Vagina (tissue), 2 donors: Measurements from ENCODE around the gene HOXB1. TPM values are rescaled to one million over a fixed set of nuclear protein-coding genes. Genes with fewer than 3 reads are reported as not detected.
"Not testable (repeated sequence)": the region's sequence is repeated elsewhere in the genome, so short reads cannot be mapped to it uniquely, and the experiment has no call there.

Experiments
- DNase-seq, 2 donors: peaks; one replicate each; pipeline ENCODE4 v3.0.0-alpha.2; 2017; ENCODE audit errors: extremely low spot score in 2 of 2
- H3K27ac ChIP-seq: fragments of 200-600 bp; sonication (generic); one replicate; pipeline ENCODE4 v1.5.1; 2019
- H3K27me3 ChIP-seq: fragments of 200-600 bp; sonication (generic); one replicate; pipeline ENCODE4 v1.5.1; 2019
- H3K36me3 ChIP-seq, 2 donors: fragments of 200-600 bp; sonication (generic); one replicate each; pipeline ENCODE4 v1.5.1; 2017 to 2019
- H3K4me1 ChIP-seq: fragments of 200-600 bp; sonication (generic); one replicate; pipeline ENCODE4 v1.5.1; 2019
- H3K4me3 ChIP-seq, 2 donors: fragments of 200-600 bp; sonication (generic); 1 replicate in 1 of 2; 2 replicates in 1 of 2; pipeline ENCODE4 v1.5.1; 2016 to 2019
- H3K9me3 ChIP-seq: fragments of 200-600 bp; sonication (generic); one replicate; pipeline ENCODE4 v1.5.1; 2019
- POLR2A ChIP-seq, 2 donors: fragments of 450-650 bp; IDR thresholded peaks; one replicate each; pipeline ENCODE4 v1.6.1; 2017; ENCODE audit warnings: antibody characterized with exemption in 2 of 2, mild to moderate bottlenecking in 2 of 2, moderate library complexity in 2 of 2
- POLR2AphosphoS5 ChIP-seq, 2 donors: sonication (generic); formaldehyde crosslinking; IDR thresholded peaks; one replicate each; pipeline ENCODE4 v1.9.0; 2017; ENCODE audit warnings: antibody characterized with exemption in 2 of 2, mild to moderate bottlenecking in 2 of 2, low read depth in 1 of 2; ENCODE audit not compliant: insufficient read depth in 1 of 2
- intact Hi-C: fragments of 100-400 bp; cut with DNase I; formaldehyde crosslinking; loops from one replicate; pipeline ENCODE4 v1.15.1; 2023
- microRNA counts, 2 donors: library from miRNA; unstranded; fragments of <30 nt; microRNA quantifications; one replicate each; lab custom pipeline; 2016 to 2017
- small RNA-seq: library from RNA; depleted of rRNA; stranded (forward); fragments of <200 nt; gene quantifications from one replicate; pipeline ENCODE3, GENCODE V24; 2016
- total RNA-seq: library from RNA; depleted of rRNA; stranded (reverse); fragments of >200 nt; gene quantifications from one replicate; pipeline ENCODE4 v1.2.3, GENCODE V29; 2016
- TF ChIP-seq, protein P1 (sequence below), 3 experiments: fragments of 450-650 bp in 2 of 3; fragments of 200-600 bp in 1 of 3; sonication (generic) in 1 of 3; IDR thresholded peaks; one replicate each; pipeline ENCODE4 v1.5.1; 2017 to 2019; ENCODE audit warnings: antibody characterized with exemption in 3 of 3, mild to moderate bottlenecking in 2 of 3, moderate library complexity in 2 of 3

Gene HOXB1
- total RNA-seq, 1 donor from 2014 or later, result not detected

DNA sequence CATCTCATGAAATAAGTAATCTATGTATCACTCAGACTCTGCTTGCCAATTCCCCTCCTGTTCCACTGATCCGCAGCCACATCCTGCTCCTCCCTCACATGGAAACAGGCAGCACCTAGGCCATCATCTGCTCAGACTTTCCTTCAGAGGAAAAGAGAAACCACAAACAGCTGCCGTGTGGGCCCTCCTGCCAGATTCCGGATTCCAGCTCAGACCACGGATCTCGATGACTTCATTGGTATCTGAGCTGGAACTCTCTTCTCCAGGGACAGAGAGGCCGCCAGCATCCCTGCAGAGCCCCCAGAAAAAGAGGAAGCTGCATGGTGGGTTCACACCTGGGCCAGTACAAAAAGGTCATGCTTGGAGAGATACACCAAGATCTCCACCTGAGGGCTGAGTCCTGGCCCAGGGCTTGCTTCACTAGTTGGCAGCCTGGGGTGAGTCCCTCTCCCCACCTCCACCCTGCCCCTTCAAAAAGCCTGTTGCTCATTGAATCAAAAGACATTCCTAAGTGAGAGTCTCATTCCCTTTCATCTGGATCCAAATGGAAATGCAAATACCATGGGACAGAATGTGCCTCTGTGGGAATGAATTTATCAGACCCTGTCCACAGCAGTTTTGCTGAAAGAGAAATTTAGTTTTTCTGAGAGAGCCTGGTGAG lies 47.2 kb downstream of the HOXB1 start:
- Histone ChIP-seq H3K27ac (no peak overlapping the region), H3K36me3 (no peaks in the 10 kb centered on the region), H3K27me3 (no peaks in the 10 kb centered on the region), H3K4me1 (no peaks in the 10 kb centered on the region), H3K9me3 (no peaks in the 10 kb centered on the region), H3K4me3 (no peak overlapping the region)
- no peak for DNase-seq
- TF ChIP-seq POLR2AphosphoS5 (IDR thresholded peaks at IDR 0.05; ENCODE audit: insufficient read depth in 1 of 2, low read depth in 1 of 2) (no peak), POLR2A (IDR thresholded peaks at IDR 0.05) (no peak)
- TF ChIP-seq, protein P1, sequence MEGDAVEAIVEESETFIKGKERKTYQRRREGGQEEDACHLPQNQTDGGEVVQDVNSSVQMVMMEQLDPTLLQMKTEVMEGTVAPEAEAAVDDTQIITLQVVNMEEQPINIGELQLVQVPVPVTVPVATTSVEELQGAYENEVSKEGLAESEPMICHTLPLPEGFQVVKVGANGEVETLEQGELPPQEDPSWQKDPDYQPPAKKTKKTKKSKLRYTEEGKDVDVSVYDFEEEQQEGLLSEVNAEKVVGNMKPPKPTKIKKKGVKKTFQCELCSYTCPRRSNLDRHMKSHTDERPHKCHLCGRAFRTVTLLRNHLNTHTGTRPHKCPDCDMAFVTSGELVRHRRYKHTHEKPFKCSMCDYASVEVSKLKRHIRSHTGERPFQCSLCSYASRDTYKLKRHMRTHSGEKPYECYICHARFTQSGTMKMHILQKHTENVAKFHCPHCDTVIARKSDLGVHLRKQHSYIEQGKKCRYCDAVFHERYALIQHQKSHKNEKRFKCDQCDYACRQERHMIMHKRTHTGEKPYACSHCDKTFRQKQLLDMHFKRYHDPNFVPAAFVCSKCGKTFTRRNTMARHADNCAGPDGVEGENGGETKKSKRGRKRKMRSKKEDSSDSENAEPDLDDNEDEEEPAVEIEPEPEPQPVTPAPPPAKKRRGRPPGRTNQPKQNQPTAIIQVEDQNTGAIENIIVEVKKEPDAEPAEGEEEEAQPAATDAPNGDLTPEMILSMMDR (IDR thresholded peaks at IDR 0.05), result no peak
- intact Hi-C loops, result no loop called here

GRCh38 chr17:48483004-48483403 lies 47.8 kb downstream of the HOXB1 start:
- no peak overlapping the region for H3K27ac ChIP-seq
- intact Hi-C loops, result no loop called here

DNA sequence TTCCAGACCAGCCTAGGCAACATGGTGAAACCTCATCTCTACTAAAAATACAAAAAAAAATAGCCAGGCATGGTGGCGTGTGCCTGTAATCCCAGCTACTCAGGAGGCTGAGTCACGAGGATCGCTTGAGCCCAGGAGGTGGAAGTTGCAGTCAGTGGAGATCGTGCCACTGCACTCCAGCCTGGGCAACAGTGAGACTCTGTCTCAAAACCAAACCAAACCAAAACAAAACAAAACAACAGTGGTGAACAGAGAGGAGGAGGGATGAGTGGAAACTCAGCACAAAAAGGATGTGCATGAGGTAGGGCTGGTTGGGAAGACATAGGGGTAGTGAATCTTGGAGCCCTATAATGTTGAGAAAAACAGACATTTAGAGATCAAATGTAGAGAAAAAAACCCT lies 48.5 kb downstream of the HOXB1 start:
- intact Hi-C loops, DNase-seq: not testable (repeated sequence)

More at GRCh38 chr17:48483004-48483403, 47.8 kb downstream of the HOXB1 start:
- no peak for DNase-seq
- Histone ChIP-seq H3K9me3 (no peaks in the 10 kb centered on the region), H3K36me3 (no peaks in the 10 kb centered on the region), H3K4me1 (no peaks in the 10 kb centered on the region), H3K27me3 (no peaks in the 10 kb centered on the region), H3K4me3 (no peak overlapping the region)
- TF ChIP-seq POLR2AphosphoS5 (IDR thresholded peaks at IDR 0.05; ENCODE audit: insufficient read depth in 1 of 2, low read depth in 1 of 2) (no peak), POLR2A (IDR thresholded peaks at IDR 0.05) (no peak)
- TF ChIP-seq, protein P1 (IDR thresholded peaks at IDR 0.05), result no peak

GRCh38 chr17:48479014-48479402 lies 51.8 kb downstream of the HOXB1 start:
- H3K4me3 ChIP-seq, result no peak overlapping the region
- DNase-seq, result no peak
- no peaks in the 10 kb centered on the region for H3K9me3 ChIP-seq
- H3K4me1 ChIP-seq, result no peaks in the 10 kb centered on the region
- H3K36me3 ChIP-seq, result no peaks in the 10 kb centered on the region
- intact Hi-C loops, result no loop called here
- no peak overlapping the region for H3K27ac ChIP-seq
- no peaks in the 10 kb centered on the region for H3K27me3 ChIP-seq
- TF ChIP-seq POLR2AphosphoS5 (IDR thresholded peaks at IDR 0.05; ENCODE audit: insufficient read depth in 1 of 2, low read depth in 1 of 2), result no peak
- TF ChIP-seq POLR2A (IDR thresholded peaks at IDR 0.05), result no peak
- TF ChIP-seq, protein P1 (IDR thresholded peaks at IDR 0.05), result no peak

More for the DNA sequence above, 48.5 kb downstream of the HOXB1 start:
- not testable (repeated sequence) for H3K36me3 ChIP-seq, H3K4me1 ChIP-seq, H3K9me3 ChIP-seq, H3K27ac ChIP-seq, H3K4me3 ChIP-seq, H3K27me3 ChIP-seq

MicroRNAs within 50 kb of the gene (microRNA counts, 767-probe panel; counts per million panel counts)
- microRNA hsa-miR-10a-5p (lab: Ali Mortazavi, UCI), result 4,868 to 5,091 counts per million in 2 donors

Small RNA genes within 50 kb of the gene (small RNA-seq; reads per million reads assigned to genes)
- not detected for gene RF00019

Other genes with a start within 250 kb of the HOXB1 start
- 5.6 TPM for gene SKAP1, start 100.8 kb downstream of the HOXB1 start, total RNA-seq
- gene HOXB2, start 14.1 kb upstream of the HOXB1 start, total RNA-seq, result 14.2 TPM
- 1.5 TPM for gene HOXB4, start 47.3 kb upstream of the HOXB1 start, total RNA-seq
- 17.7 TPM for gene HOXB3, start 59.2 kb upstream of the HOXB1 start, total RNA-seq
- gene HOXB5, start 62.8 kb upstream of the HOXB1 start, total RNA-seq, result 0.74 TPM
- gene HOXB6, start 74.0 kb upstream of the HOXB1 start, total RNA-seq, result 1.2 TPM
- 3.2 TPM for gene HOXB7, start 80.0 kb upstream of the HOXB1 start, total RNA-seq
- gene HOXB8, start 84.3 kb upstream of the HOXB1 start, total RNA-seq, result not detected
- not detected for gene HOXB9, start 95.3 kb upstream of the HOXB1 start, total RNA-seq
- gene PRAC1, start 191.5 kb upstream of the HOXB1 start, total RNA-seq, result 9.6 TPM
- gene PRAC2, start 192.2 kb upstream of the HOXB1 start, total RNA-seq, result not detected
- gene HOXB13, start 197.7 kb upstream of the HOXB1 start, total RNA-seq, result 5.4 TPM